Upper lobe of left lung (tissue), 4 donors: Measurements from ENCODE around the gene HOATZ.

ENCODE experiments used
- POLR2A ChIP-seq, 4 donors: fragments of 450-650 bp; IDR thresholded peaks; one replicate each; pipeline ENCODE4 v1.5.1; 2016 to 2017; ENCODE audit warnings: antibody characterized with exemption in 4 of 4, mild to moderate bottlenecking in 2 of 4
- TF ChIP-seq, protein P1 (sequence below), 6 experiments: fragments of 450-650 bp in 4 of 6; fragments of 200-600 bp in 2 of 6; sonication (generic) in 2 of 6; IDR thresholded peaks; one replicate each; pipeline ENCODE4 v1.5.1; 2016 to 2019; ENCODE audit warnings: antibody characterized with exemption in 6 of 6

DNA sequence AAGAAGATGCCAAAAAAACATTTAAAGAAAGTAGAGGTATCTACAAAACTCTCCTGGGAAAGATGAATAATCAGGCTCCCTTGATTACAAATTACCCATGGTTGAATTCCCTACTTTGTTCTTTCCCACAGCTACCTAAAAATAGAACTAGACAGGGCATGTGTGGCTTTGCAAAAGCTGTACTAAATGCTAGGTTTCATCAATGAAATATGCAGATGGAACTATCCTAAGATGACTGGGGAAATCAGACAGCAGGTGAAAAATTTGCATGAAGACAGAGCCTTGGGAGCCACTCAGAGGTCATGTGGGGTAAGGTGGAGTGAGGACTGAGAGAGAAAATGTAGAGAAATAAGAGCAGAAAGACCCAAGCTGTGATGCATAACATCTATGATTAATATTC, 40.7 kb downstream of the HOATZ start:
- TF ChIP-seq, protein P1, sequence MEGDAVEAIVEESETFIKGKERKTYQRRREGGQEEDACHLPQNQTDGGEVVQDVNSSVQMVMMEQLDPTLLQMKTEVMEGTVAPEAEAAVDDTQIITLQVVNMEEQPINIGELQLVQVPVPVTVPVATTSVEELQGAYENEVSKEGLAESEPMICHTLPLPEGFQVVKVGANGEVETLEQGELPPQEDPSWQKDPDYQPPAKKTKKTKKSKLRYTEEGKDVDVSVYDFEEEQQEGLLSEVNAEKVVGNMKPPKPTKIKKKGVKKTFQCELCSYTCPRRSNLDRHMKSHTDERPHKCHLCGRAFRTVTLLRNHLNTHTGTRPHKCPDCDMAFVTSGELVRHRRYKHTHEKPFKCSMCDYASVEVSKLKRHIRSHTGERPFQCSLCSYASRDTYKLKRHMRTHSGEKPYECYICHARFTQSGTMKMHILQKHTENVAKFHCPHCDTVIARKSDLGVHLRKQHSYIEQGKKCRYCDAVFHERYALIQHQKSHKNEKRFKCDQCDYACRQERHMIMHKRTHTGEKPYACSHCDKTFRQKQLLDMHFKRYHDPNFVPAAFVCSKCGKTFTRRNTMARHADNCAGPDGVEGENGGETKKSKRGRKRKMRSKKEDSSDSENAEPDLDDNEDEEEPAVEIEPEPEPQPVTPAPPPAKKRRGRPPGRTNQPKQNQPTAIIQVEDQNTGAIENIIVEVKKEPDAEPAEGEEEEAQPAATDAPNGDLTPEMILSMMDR (IDR thresholded peaks at IDR 0.05), result no peak
- no peak for TF ChIP-seq POLR2A (IDR thresholded peaks at IDR 0.05)
